Ovary (tissue), 9 donors: ENCODE results near the gene COG3. TPM values are rescaled to one million over a fixed set of nuclear protein-coding genes. Genes with fewer than 3 reads are reported as not detected.

Experiments
- DNase-seq, 5 donors: peaks; one replicate each; pipeline ENCODE4 v3.0.0-alpha.2; 2019 to 2020
- H3K27ac ChIP-seq, 2 donors: fragments of 200-600 bp; one replicate each; pipeline versions ENCODE4 v1.5.1 to v1.8.0; 2019 to 2022
- H3K27me3 ChIP-seq: fragments of 200-600 bp; one replicate; pipeline ENCODE4 v1.8.0; 2022
- H3K36me3 ChIP-seq: fragments of 200-600 bp; sonication (generic); one replicate; pipeline ENCODE4 v1.5.1; 2019
- H3K4me1 ChIP-seq: one replicate; pipeline ENCODE4 v1.8.1; 2013; ENCODE audit warnings: mild to moderate bottlenecking, moderate library complexity; ENCODE audit not compliant: insufficient read depth
- H3K4me3 ChIP-seq: fragments of 200-600 bp; sonication (generic); one replicate; pipeline ENCODE4 v1.5.1; 2017
- H3K9me3 ChIP-seq, 2 donors: fragments of 200-600 bp in 1 of 2; sonication (generic) in 1 of 2; one replicate each; pipeline versions ENCODE4 v1.5.1 to v1.8.1; 2013 to 2019; ENCODE audit warnings: mild to moderate bottlenecking in 1 of 2, moderate library complexity in 1 of 2
- EP300 ChIP-seq: sonication (generic); formaldehyde crosslinking; IDR thresholded peaks from one replicate; pipeline ENCODE4 v1.6.1; 2017; ENCODE audit warnings: antibody characterized with exemption
- POLR2A ChIP-seq: fragments of 450-650 bp; IDR thresholded peaks from one replicate; pipeline ENCODE4 v1.6.1; 2017; ENCODE audit warnings: antibody characterized with exemption, mild to moderate bottlenecking, moderate library complexity
- WGBS, 3 donors: extraction: QIAGEN DNeasy Blood & Tissue Kit in 1 of 3; methylation state at CpG; one replicate each; pipeline versions ENCODE4 v1.1.5 to v1.1.7; 2013 to 2017; 5-methylcytosine and 5-hydroxymethylcytosine counted together
- intact Hi-C, 4 donors: fragments of 100-400 bp; cut with DNase I; formaldehyde crosslinking; loops; one replicate each; pipeline versions ENCODE4 v1.11.0 to v1.15.1; 2022 to 2023
- polyA plus RNA-seq, 2 donors: library from polyadenylated mRNA; stranded (reverse); fragments of 200-250 nt in 1 of 2; fragments of 350-450 nt in 1 of 2; fragmentation: Illumina TruSeq in 1 of 2; extraction: RNeasy Lipid Tissue Mini Kit (QIAGEN cat#74804) in 1 of 2; gene quantifications; one replicate each; pipeline ENCODE4 v1.2.3, GENCODE V29; 2013 to 2014
- total RNA-seq, 7 donors: library from RNA; depleted of rRNA in 2 of 7; stranded (reverse); fragments of >200 nt in 2 of 7; fragmentation: NEBNext Ultra II Directional in 3 of 7; extraction: Animal tissue kit (Norgen Biotek cat#: 25700) in 3 of 7; gene quantifications; one replicate each; pipeline versions ENCODE4 v1.1.0 to v1.2.4, GENCODE V29; 2016 to 2023
- TF ChIP-seq, protein P1 (sequence below), 3 donors: fragments of 450-650 bp in 2 of 3; fragments of 200-600 bp in 1 of 3; IDR thresholded peaks; one replicate each; pipeline versions ENCODE4 v1.5.1 to v1.8.0; 2016 to 2022; ENCODE audit warnings: antibody characterized with exemption in 3 of 3, mild to moderate bottlenecking in 1 of 3
- donor health status: DM: no; HTN: no; CAD: no; lungs with moderate emphysema.
- donor health status: DM: no; HTN: no; CAD: no.
- donor health status: Bipolar disorder and iron deficiency.
- donor health status: DM: yes; HTN: yes; CAD: no.
- donor health status: DM: no; HTN: no; CAD: no.
- donor health status: DM: yes; HTN: yes; CAD: no.

Gene COG3
- total and polyA plus RNA-seq, 9 donors = 17.1 to 37.3 (median 26.9) TPM

DNA sequence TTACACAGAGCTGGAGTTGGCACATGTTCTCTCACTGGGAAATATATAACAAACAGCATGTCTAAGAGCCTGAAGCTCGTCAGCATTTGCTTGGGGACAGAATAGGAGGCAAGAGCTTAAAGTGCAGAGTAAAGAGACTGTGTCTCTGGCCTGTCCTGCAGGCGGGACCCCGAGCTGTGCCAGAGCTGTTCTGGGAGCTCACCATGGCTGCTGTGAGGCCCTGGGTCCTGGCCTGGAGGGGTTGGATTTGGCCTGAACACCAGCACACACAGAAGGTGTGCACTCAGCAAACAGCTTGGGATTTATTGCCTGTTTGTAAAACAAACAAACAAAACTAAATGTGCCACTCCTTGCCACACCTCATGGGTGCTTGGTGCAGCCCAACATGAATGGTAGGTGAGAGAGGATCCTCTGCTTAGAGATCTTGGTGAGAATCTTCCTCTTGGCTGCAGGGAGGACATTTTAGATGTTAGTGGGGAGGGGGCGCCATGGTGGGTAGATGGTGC lies 89.9 kb downstream of the COG3 start:
- Histone ChIP-seq H3K4me1 (no peaks in the 10 kb centered on the region), H3K36me3 (no peaks in the 10 kb centered on the region), H3K9me3 (no peaks in the 10 kb centered on the region), H3K27me3 (no peaks in the 10 kb centered on the region), H3K27ac (no peak overlapping the region), H3K4me3 (no peak overlapping the region)
- WGBS, 3 donors = 82 to 94% (median 83%) methylated on average over 4 of the region's 4 CpGs
- DNase-seq = no peak
- intact Hi-C loops = no loop called here
- TF ChIP-seq, protein P1, sequence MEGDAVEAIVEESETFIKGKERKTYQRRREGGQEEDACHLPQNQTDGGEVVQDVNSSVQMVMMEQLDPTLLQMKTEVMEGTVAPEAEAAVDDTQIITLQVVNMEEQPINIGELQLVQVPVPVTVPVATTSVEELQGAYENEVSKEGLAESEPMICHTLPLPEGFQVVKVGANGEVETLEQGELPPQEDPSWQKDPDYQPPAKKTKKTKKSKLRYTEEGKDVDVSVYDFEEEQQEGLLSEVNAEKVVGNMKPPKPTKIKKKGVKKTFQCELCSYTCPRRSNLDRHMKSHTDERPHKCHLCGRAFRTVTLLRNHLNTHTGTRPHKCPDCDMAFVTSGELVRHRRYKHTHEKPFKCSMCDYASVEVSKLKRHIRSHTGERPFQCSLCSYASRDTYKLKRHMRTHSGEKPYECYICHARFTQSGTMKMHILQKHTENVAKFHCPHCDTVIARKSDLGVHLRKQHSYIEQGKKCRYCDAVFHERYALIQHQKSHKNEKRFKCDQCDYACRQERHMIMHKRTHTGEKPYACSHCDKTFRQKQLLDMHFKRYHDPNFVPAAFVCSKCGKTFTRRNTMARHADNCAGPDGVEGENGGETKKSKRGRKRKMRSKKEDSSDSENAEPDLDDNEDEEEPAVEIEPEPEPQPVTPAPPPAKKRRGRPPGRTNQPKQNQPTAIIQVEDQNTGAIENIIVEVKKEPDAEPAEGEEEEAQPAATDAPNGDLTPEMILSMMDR (IDR thresholded peaks at IDR 0.05) = no peak
- TF ChIP-seq POLR2A (no peak), EP300 (no peak)

DNA sequence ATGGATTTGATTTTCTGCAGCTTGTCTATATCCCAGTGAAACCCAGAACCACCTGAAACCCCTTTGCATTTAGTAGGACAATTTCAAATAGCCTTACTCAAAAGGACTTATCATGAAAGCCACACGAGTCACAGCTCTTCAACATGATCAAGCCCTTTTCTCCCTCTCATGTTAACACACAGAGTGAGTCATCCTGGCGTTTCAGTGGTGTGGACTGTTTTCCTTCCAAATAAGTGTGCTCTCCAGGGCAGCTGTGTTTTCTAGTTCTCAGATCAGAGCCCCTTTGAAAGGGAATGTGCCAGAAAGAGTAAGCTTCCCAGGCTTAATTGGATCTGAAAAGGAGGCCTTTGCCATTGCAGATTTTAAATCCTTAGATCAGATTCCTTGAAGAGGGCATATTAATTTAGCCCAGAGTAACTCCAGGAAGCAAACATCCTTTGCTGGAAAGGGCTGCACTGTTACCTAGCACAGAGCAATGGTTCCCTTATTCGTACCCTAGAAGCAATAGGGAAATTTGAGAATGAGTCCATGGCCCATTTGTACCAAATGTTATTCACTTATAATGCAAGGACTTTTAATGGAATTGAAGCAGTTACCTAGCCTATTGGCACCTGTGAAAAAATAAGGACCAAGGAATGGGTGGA lies 99.5 kb downstream of the COG3 start:
- H3K4me1 ChIP-seq = no peaks in the 10 kb centered on the region
- no peak overlapping the region for H3K4me3 ChIP-seq
- 26 to 35% (median 31%) methylated on average over 3 of the region's 3 CpGs for WGBS, 3 donors
- no peaks in the 10 kb centered on the region for H3K36me3 ChIP-seq
- no peaks in the 10 kb centered on the region for H3K9me3 ChIP-seq
- no peak overlapping the region for H3K27ac ChIP-seq
- TF ChIP-seq, protein P1 (IDR thresholded peaks at IDR 0.05) = no peak
- no peak for TF ChIP-seq POLR2A
- TF ChIP-seq EP300 = no peak
- intact Hi-C loops = no loop called here
- H3K27me3 ChIP-seq = no peaks in the 10 kb centered on the region
- DNase-seq = no peak

DNA sequence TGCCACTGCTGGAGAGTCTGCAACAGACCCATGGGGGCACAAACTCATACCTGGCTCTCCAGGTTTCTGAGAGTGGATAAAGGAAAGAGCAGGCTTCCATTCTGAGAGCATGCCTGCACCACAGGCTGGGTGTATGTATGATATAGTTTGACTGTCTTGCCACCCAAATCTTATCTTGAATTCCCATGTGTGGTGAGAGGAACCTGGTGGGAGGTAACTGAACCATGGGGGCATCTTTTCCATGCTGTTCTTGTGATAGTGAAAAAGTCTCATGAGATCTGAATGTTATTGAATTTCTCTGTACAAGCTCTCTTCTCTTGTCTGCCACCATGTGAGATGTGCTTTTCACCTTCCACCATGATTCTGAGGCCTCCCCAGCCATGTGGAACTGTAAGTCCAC lies 100.6 kb downstream of the COG3 start:
- Histone ChIP-seq H3K27me3 (no peaks in the 10 kb centered on the region), H3K9me3 (no peaks in the 10 kb centered on the region), H3K4me3 (no peak overlapping the region), H3K27ac (no peak overlapping the region), H3K4me1 (no peaks in the 10 kb centered on the region), H3K36me3 (no peaks in the 10 kb centered on the region)
- intact Hi-C loops = no loop called here
- TF ChIP-seq EP300 (no peak), POLR2A (no peak)
- no peak for DNase-seq

DNA sequence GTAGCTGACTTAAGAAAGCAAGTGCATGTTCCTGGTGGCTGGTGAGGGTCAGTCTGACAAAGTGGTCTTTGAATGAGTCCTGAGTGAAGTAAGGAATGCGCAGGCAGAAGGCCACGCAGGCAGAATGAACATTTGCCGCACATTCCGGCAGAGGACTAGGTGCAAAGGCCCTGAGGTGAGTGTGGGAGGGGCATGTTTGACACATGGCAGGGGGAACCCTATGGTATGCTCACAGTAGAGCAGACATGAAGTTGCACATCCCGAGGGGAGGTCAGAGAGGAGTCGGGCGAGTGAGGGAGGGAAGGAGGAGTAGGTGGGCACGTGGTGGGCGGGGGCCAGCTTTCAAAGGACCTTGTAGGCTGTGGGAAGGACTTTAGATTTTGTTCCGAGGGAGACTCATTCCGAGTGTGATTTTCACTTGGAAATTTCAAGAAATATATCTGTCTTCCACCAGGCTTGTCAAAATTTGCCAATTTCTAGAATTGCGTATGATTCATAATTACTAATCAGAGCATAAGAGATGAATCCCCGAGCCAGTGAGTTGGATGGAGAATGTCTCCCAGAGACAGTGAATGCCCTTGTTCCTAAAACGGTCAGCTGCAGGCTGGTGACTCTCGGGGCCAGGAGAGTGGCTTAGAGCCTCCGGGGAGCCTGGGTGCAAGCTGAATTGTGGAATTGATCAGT lies 110.5 kb downstream of the COG3 start:
- Histone ChIP-seq H3K27me3 (no peaks in the 10 kb centered on the region), H3K36me3 (no peaks in the 10 kb centered on the region), H3K27ac (no peak overlapping the region), H3K9me3 (no peaks in the 10 kb centered on the region), H3K4me1 (no peaks in the 10 kb centered on the region), H3K4me3 (no peak overlapping the region)
- no peak for DNase-seq
- WGBS, 3 donors = 83 to 86% (median 84%) methylated on average over 16 of the region's 16 CpGs
- intact Hi-C loops = no loop called here
- TF ChIP-seq EP300 (no peak), POLR2A (no peak)
- TF ChIP-seq, protein P1 (IDR thresholded peaks at IDR 0.05) = no peak

DNA sequence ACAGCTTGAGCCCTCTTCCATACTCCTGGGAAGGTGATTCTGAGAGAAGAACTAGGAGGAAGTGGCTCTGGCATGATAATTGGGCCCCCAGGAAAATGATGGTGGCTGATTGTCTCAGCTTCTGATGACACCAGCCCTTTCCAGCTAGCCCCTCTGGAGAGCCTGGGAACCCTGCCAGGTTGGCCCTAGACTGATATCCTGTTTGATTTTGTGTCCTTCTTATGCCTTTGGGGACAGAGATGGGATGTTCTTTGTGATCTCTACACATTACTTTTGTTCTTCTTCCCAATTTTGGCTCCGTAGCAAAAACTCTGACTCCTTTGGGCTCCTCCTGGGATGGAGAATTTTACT lies 111.1 kb downstream of the COG3 start:
- DNase-seq = no peak
- 73 to 88% (median 85%) methylated on average over 1 of the region's 1 CpG for WGBS, 3 donors
- Histone ChIP-seq H3K4me1 (no peaks in the 10 kb centered on the region), H3K9me3 (no peaks in the 10 kb centered on the region), H3K4me3 (no peak overlapping the region), H3K36me3 (no peaks in the 10 kb centered on the region), H3K27ac (no peak overlapping the region), H3K27me3 (no peaks in the 10 kb centered on the region)
- intact Hi-C loops = no loop called here
- no peak for TF ChIP-seq POLR2A
- no peak for TF ChIP-seq EP300
- TF ChIP-seq, protein P1 (IDR thresholded peaks at IDR 0.05) = no peak
